HCT116 (cell line): ENCODE data around the gene DAZAP1. TPM values are rescaled to one million over a fixed set of nuclear protein-coding genes. Genes with fewer than 3 reads are reported as not detected.

Experiments used
- ATAC-seq: fragments of 200-7000 bp; cut with Tn5 transposase; 2 replicates; pipeline ENCODE4 v1.9.1; 2020; ENCODE audit warnings: mild to moderate bottlenecking, moderate library complexity
- BruUV-seq: library from RNA; stranded (reverse); fragments of 400-500 nt; replicated peaks from 2 replicates; lab custom pipeline; 2021; lab: Mats Ljungman, UMichigan
- CTCF ChIA-PET: fragments of 300-600 bp; sonication (Branson Sonifier 250); formaldehyde crosslinking; loops from one replicate; lab custom pipeline; 2021; ENCODE audit warnings: antibody characterized with exemption; lab: Charles Lee
- POLR2A ChIA-PET: fragments of 300-600, 350-600 bp; sonication (Branson Sonifier 250); formaldehyde crosslinking; loops from one replicate; lab custom pipeline; 2021; ENCODE audit warnings: antibody characterized with exemption; lab: Charles Lee
- RAD21 ChIA-PET, 2 experiments: fragments of 300-600 bp; sonication (Branson Sonifier 250); formaldehyde crosslinking; loops; one replicate each; lab custom pipeline; 2023; ENCODE audit warnings: low total read pairs in 2 of 2; ENCODE audit not compliant: uncharacterized antibody in 2 of 2, unreplicated experiment in 2 of 2, low non-redundant PET in 1 of 2; lab: Charles Lee
- DNase-seq: peaks from one replicate; pipeline ENCODE4 v3.0.0-alpha.2; 2010; ENCODE audit warnings: low read depth, low spot score
- H2AFZ ChIP-seq: fragments of 200-600 bp; shearing (Covaris generic), sonication (generic); 2 replicates; pipeline ENCODE4 v1.6.1; 2017; ENCODE audit warnings: low read depth, mixed run types, mixed read lengths, antibody characterized with exemption, low read length; ENCODE audit not compliant: poor library complexity, severe bottlenecking
- H3K27ac ChIP-seq: 2 replicates; pipeline ENCODE4 v1.5.1; 2012; ENCODE audit warnings: low read depth, low read length
- H3K27me3 ChIP-seq: fragments of 200-600 bp; sonication (generic); 2 replicates; pipeline ENCODE4 v1.6.1; 2016; ENCODE audit warnings: mixed run types, low read length, mixed read lengths; ENCODE audit not compliant: insufficient read depth
- H3K36me3 ChIP-seq, 2 experiments: fragments of 200-500 bp in 1 of 2; fragments of 200-600 bp in 1 of 2; sonication (Bioruptor generic) in 1 of 2; sonication (generic) in 1 of 2; 2 replicates each; pipeline versions ENCODE4 v1.5.1 to v1.6.1; 2014 to 2016; ENCODE audit warnings: low read length in 2 of 2, inconsistent platforms in 1 of 2, mixed read lengths in 1 of 2, mixed run types in 1 of 2; ENCODE audit not compliant: insufficient read depth in 2 of 2, control insufficient read depth in 1 of 2
- H3K4me1 ChIP-seq, 2 experiments: fragments of 200-600 bp in 1 of 2; sonication (generic) in 1 of 2; 2 replicates each; pipeline versions ENCODE4 v1.5.1 to v1.6.1; 2012 to 2017; ENCODE audit warnings: low read length in 2 of 2, inconsistent platforms in 1 of 2, mild to moderate bottlenecking in 1 of 2, mixed read lengths in 1 of 2, mixed run types in 1 of 2, moderate library complexity in 1 of 2; ENCODE audit not compliant: insufficient read depth in 2 of 2, control insufficient read depth in 1 of 2
- H3K4me2 ChIP-seq: fragments of 200-600 bp; sonication (generic); 2 replicates; pipeline ENCODE4 v1.6.1; 2017; ENCODE audit warnings: mixed run types, low read length, mixed read lengths
- H3K4me3 ChIP-seq, 2 experiments: fragments of 200-600 bp in 1 of 2; sonication (generic) in 1 of 2; replicated peaks in 1 of 2; 2 replicates each; pipeline ENCODE4 v1.5.1; 2011 to 2016; ENCODE audit warnings: low read length in 2 of 2, control low read depth in 1 of 2, low read depth in 1 of 2, mild to moderate bottlenecking in 1 of 2, mixed read lengths in 1 of 2, mixed run types in 1 of 2
- H3K79me2 ChIP-seq: fragments of 200-600 bp; sonication (generic); 2 replicates; pipeline ENCODE4 v1.6.1; 2017; ENCODE audit warnings: mild to moderate bottlenecking, mixed run types, low read length, moderate library complexity, mixed read lengths; ENCODE audit not compliant: insufficient read depth
- H3K9ac ChIP-seq: fragments of 200-600 bp; sonication (generic); 2 replicates; pipeline ENCODE4 v1.6.1; 2016; ENCODE audit warnings: low read length, mixed read lengths
- H3K9me2 ChIP-seq: fragments of 200-600 bp; sonication (generic), shearing (Covaris generic); 2 replicates; pipeline ENCODE4 v1.6.1; 2017; ENCODE audit warnings: mixed run types, mild to moderate bottlenecking, moderate library complexity; ENCODE audit not compliant: insufficient read depth
- H3K9me3 ChIP-seq, 2 experiments: fragments of 200-500 bp in 1 of 2; fragments of 200-600 bp in 1 of 2; sonication (Bioruptor generic) in 1 of 2; sonication (generic) in 1 of 2; 2 replicates each; pipeline ENCODE4 v1.6.1; 2014 to 2017; ENCODE audit warnings: low read length in 2 of 2, mixed read lengths in 2 of 2, inconsistent platforms in 1 of 2, low read depth in 1 of 2, mild to moderate bottlenecking in 1 of 2, mixed run types in 1 of 2, moderate library complexity in 1 of 2; ENCODE audit not compliant: control insufficient read depth in 1 of 2, insufficient read depth in 1 of 2
- H4K20me1 ChIP-seq: fragments of 200-600 bp; sonication (generic), shearing (Covaris generic); 2 replicates; pipeline ENCODE4 v1.6.1; 2017; ENCODE audit warnings: mixed run types, mild to moderate bottlenecking, moderate library complexity; ENCODE audit not compliant: insufficient read depth
- CBX3 ChIP-seq: IDR thresholded peaks from 2 replicates; pipeline ENCODE4 v1.6.1; 2012; ENCODE audit warnings: low read depth
- CEBPB ChIP-seq: IDR thresholded peaks from 2 replicates; pipeline ENCODE4 v1.6.1; 2012; ENCODE audit warnings: low read depth
- CTCF ChIP-seq, 3 experiments: fragments of 200-600 bp in 1 of 3; sonication (generic) in 1 of 3; IDR thresholded peaks in 2 of 3; conservative IDR thresholded peaks in 1 of 3; 2 replicates each; pipeline ENCODE4 v1.5.1; 2012 to 2017; ENCODE audit warnings: low read depth in 2 of 3, low read length in 2 of 3, antibody characterized with exemption in 1 of 3, borderline replicate concordance in 1 of 3, control low read depth in 1 of 3, mild to moderate bottlenecking in 1 of 3, mixed read lengths in 1 of 3, mixed run types in 1 of 3, moderate library complexity in 1 of 3; ENCODE audit not compliant: insufficient read depth in 1 of 3
- ELF1 ChIP-seq: IDR thresholded peaks from 2 replicates; pipeline ENCODE4 v1.6.1; 2012; ENCODE audit warnings: low read depth, borderline replicate concordance
- EZH2 ChIP-seq: fragments of 200-600 bp; sonication (generic); IDR thresholded peaks from 2 replicates; pipeline ENCODE4 v1.6.1; 2017; ENCODE audit warnings: antibody characterized with exemption, mixed run types
- EZH2phosphoT487 ChIP-seq: fragments of 200-600 bp; IDR thresholded peaks from 2 replicates; pipeline ENCODE4 v1.6.1; 2018; ENCODE audit warnings: antibody characterized with exemption, borderline replicate concordance
- FOSL1 ChIP-seq: IDR thresholded peaks from 2 replicates; pipeline ENCODE4 v1.6.1; 2012; ENCODE audit warnings: low read depth
- MAX ChIP-seq: IDR thresholded peaks from 2 replicates; pipeline ENCODE4 v1.6.1; 2012
- POLR2A ChIP-seq: IDR thresholded peaks from 2 replicates; pipeline ENCODE4 v1.7.0; 2011; ENCODE audit warnings: borderline replicate concordance; ENCODE audit not compliant: insufficient read depth, insufficient read length; ENCODE audit errors: extremely low read depth
- RAD21 ChIP-seq: IDR thresholded peaks from 2 replicates; pipeline ENCODE4 v1.6.1; 2012; ENCODE audit warnings: low read depth, mild to moderate bottlenecking
- REST ChIP-seq: IDR thresholded peaks from 2 replicates; pipeline ENCODE4 v1.6.1; 2012; ENCODE audit warnings: low read depth
- SIN3A ChIP-seq: IDR thresholded peaks from 2 replicates; pipeline ENCODE4 v1.6.1; 2012; ENCODE audit warnings: low read depth
- SP1 ChIP-seq: IDR thresholded peaks from 2 replicates; pipeline ENCODE4 v1.6.1; 2012; ENCODE audit warnings: low read depth
- SRF ChIP-seq: IDR thresholded peaks from 2 replicates; pipeline ENCODE4 v1.6.1; 2012; ENCODE audit warnings: low read depth
- TCF7L2 ChIP-seq: IDR thresholded peaks from 2 replicates; pipeline ENCODE4 v1.7.0; 2011; ENCODE audit warnings: borderline replicate concordance, inconsistent platforms; ENCODE audit not compliant: insufficient read depth, insufficient read length; ENCODE audit errors: extremely low read depth
- YY1 ChIP-seq: IDR thresholded peaks from 2 replicates; pipeline ENCODE4 v1.6.1; 2011; ENCODE audit warnings: low read length, low read depth, moderate library complexity, mild to moderate bottlenecking; ENCODE audit not compliant: insufficient replicate concordance; ENCODE audit errors: extremely low read depth
- intact Hi-C: fragments of 100-400 bp; cut with micrococcal nuclease; formaldehyde crosslinking; loops from 2 replicates; pipeline ENCODE4 v1.10.0; 2022
- total RNA-seq: library from RNA; stranded (reverse); gene quantifications from one replicate; pipeline ENCODE4 v1.2.1, GENCODE V29; 2021; ENCODE audit not compliant: unreplicated experiment
- TF ChIP-seq, protein P1 (sequence below): IDR thresholded peaks from 2 replicates; pipeline ENCODE4 v1.6.1; 2012
- TF ChIP-seq, protein P2 (sequence below): IDR thresholded peaks from 2 replicates; pipeline ENCODE4 v1.6.1; 2011; ENCODE audit warnings: mild to moderate bottlenecking, low read length, moderate library complexity; ENCODE audit not compliant: insufficient replicate concordance; ENCODE audit errors: extremely low read depth

The DAZAP1 gene
- total RNA-seq, 1 experiment from 2014 or later: 191 TPM

DNA sequence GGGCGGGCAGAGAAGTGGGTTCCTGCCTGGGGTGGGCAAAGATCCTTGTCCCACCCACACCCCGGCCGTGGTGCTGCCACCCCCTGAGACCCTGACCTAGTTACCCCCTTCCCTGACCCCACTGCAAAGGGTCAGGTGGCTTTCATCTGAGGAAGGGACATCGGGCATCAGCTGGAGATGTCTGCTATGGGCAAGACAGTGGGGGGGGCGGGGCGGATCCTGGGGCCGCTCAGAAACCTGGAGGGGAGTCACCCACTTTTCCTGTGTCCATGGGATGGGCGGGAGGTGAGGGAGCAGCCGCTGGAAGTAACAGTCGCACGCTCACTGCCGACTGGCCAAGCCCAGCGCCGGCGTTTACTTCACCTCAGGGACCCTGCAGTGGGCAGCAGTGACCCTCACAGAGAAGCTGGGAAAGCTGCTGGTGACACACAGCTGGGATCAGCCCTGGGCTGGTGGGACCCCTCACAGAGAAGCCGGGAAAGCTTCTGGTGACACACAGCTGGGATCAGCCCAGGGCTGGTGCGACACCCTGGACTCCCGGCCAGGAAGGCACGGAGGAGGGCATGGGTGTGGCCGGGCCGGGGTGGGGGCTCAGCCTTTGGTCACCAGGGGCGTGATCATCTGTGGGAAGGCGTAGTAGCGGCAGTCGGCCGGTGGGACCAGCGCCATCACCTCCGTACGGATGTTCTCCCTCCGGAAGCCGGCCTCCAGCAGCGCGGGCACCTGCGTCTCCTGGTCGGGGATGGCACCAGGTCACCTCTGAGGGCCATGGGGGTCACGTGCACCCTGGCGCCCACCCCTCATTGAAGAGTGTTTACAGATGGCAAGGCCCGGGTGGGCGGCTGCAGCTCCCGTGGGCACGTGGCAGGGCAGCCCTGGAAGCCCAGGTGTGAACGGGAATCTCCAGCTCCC is 10.4 kb upstream of the DAZAP1 start:
- intact Hi-C loops: no loop called here
- no peak overlapping the region; the same call in 1 of the 2 replicates for H3K9ac ChIP-seq
- RAD21 ChIA-PET: no interaction called here
- H3K4me3 ChIP-seq: no peak overlapping the region
- H4K20me1 ChIP-seq: no peaks in the 10 kb centered on the region
- peaks cover 6 to 39% of the 10 kb centered on the region in 2 experiments for H3K4me1 ChIP-seq
- BruUV-seq: no TSS peak
- H3K36me3 ChIP-seq: peaks cover 2 to 12% of the 10 kb centered on the region in 2 experiments; a peak in 2 of 4 replicates
- ATAC-seq (peak; percentile 7), DNase-seq (no peak)
- H2AFZ ChIP-seq: no peak overlapping the region
- CTCF ChIA-PET: no interaction called here
- H3K27me3 ChIP-seq: no peaks in the 10 kb centered on the region
- no peak overlapping the region; the same call in 1 of the 2 replicates for H3K27ac ChIP-seq
- no peaks in the 10 kb centered on the region for H3K9me3 ChIP-seq
- peaks cover 14% of the 10 kb centered on the region for H3K79me2 ChIP-seq
- no peaks in the 10 kb centered on the region for H3K9me2 ChIP-seq
- POLR2A ChIA-PET: interaction anchor here (1.8 kb wide), 1 partner anchor 46 kb away, joined by 4 read pairs; no protein-coding TSS in a partner anchor
- H3K4me2 ChIP-seq: peak overlapping the region; percentile 23
- TF ChIP-seq CEBPB: no peak
- TF ChIP-seq SRF: no peak
- TF ChIP-seq RAD21: no peak
- no peak for TF ChIP-seq SIN3A
- TF ChIP-seq YY1: no peak
- TF ChIP-seq CTCF (IDR thresholded peaks at IDR 0.05 in 2 of 3, conservative IDR thresholded peaks at IDR 0.05 in 1 of 3; ENCODE audit: borderline replicate concordance in 1 of 3, insufficient read depth in 1 of 3, low read depth in 2 of 3, low read length in 2 of 3): no peak
- no peak for TF ChIP-seq SP1
- no peak for TF ChIP-seq FOSL1
- TF ChIP-seq, protein P1, sequence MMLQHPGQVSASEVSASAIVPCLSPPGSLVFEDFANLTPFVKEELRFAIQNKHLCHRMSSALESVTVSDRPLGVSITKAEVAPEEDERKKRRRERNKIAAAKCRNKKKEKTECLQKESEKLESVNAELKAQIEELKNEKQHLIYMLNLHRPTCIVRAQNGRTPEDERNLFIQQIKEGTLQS: no peak
- no peak for TF ChIP-seq MAX
- TF ChIP-seq EZH2: no peak
- no peak for TF ChIP-seq CBX3
- no peak for TF ChIP-seq TCF7L2
- TF ChIP-seq REST: no peak
- TF ChIP-seq ELF1: no peak
- TF ChIP-seq POLR2A: no peak
- TF ChIP-seq, protein P2, sequence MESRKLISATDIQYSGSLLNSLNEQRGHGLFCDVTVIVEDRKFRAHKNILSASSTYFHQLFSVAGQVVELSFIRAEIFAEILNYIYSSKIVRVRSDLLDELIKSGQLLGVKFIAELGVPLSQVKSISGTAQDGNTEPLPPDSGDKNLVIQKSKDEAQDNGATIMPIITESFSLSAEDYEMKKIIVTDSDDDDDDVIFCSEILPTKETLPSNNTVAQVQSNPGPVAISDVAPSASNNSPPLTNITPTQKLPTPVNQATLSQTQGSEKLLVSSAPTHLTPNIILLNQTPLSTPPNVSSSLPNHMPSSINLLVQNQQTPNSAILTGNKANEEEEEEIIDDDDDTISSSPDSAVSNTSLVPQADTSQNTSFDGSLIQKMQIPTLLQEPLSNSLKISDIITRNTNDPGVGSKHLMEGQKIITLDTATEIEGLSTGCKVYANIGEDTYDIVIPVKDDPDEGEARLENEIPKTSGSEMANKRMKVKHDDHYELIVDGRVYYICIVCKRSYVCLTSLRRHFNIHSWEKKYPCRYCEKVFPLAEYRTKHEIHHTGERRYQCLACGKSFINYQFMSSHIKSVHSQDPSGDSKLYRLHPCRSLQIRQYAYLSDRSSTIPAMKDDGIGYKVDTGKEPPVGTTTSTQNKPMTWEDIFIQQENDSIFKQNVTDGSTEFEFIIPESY: no peak
- no peak for TF ChIP-seq EZH2phosphoT487
